ENCODE results near the gene VGF.

VGF gene

DNA sequence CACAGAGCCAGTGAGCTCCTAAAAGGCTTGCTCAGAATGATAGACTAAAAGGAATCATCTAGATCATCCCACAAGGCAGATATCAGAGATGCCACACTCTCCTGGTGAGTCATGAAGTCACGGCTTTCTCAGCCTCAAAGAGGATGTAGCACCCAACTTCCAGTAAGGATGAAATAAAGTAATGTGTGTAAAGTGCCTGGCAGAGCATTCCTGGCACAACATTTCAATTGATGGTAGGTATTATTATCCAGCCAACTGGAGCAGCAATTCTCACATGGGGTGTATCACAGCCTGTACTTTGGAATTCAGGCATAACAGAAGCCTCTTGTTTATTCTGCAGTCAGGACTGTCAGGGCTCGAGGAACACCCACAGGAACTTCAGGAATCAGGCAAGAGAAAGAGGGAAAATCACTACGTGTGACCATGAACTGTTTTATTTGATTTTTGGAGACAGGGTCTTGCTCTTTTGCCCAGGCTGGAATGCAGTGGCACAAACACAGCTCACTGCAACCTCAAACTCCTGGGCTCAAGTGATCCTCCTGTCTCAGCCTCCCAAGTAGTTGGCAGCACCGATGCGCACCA lies 20.0 kb upstream of the VGF start:
- DNase-seq (ENCODE audit: low read depth in 3 of 3): no peak

DNA sequence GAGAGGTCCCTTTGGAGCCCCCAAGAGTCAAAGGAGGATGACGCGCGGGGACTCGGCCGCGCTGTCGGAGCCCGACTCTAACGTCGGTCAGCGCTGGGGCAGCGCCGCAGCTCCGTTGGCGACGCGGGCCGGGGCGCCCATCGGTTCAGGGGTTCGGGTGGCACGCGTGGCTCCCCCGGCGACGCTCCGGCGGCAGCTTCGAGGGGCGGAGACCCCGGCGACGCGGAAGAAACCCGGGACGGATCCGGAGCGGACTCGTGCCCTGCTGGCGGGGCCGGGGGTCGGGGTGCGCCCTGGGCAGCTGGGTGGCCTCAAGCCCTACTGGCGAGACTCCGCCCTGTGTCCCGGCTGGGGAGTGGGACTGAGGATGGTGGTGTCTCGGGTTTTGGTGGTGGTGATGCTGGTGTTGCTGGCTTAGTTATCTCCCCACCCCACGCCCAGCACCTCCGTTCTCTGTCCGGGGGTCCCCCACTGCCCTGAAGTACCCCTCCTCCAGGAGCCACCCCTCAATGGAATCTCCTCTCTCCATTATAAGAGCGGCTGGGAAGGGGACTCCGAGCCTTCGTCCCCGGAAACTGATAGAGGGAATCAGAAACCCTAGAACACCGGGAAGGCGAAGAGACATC lies 14.9 kb upstream of the VGF start, which contains the start of gene NAT16:
Gene NAT16 (minus strand): TSS at position 164 of the 626 bp plus-strand sequence. CDS start 5,486 bp downstream, outside the sequence.
- DNase-seq (ENCODE audit: low read depth in 3 of 3): no peak

DNA sequence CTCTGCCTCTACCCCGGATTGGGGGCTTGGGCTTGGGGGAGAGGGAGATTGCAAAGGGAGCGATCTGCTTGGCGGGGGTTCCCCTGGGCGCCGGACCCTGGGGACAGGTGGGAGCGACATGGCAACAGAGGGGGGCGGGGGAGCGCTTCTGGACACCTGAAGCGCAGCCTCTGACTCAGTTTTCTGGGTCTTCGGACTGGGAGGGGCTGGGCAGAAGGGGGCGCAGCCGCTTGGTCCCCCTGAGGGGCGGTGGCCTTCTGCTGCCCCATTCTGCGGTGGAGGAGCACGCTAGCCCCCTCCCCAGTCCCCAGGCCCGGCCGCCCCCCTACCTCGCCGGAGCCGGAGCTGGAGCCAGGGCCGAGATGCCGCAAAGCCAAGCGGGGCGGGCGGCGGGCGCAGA lies 14.3 kb upstream of the VGF start:
- no peak for DNase-seq (ENCODE audit: low read depth in 3 of 3)

DNA sequence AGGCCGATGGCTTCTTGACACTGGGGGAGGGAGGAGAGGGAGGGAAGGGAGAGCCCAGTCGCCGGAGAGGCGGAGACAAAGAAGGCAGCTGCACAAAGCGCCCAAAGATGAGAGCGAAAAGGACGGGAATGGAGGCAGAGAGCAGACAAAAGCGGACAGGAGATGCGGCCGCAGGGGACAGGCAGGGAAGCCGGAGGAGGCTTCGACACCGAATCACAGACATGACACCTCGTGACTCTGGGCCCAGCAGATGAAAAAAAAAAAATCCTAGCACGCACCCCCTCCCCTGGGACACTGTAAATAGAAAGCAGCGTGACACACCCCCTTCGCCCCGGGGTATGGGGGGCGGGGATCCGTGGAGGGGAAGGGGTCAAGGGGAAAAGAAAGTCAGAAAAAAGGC lies 13.7 kb upstream of the VGF start:
- DNase-seq (ENCODE audit: low read depth in 3 of 3): no peak

DNA sequence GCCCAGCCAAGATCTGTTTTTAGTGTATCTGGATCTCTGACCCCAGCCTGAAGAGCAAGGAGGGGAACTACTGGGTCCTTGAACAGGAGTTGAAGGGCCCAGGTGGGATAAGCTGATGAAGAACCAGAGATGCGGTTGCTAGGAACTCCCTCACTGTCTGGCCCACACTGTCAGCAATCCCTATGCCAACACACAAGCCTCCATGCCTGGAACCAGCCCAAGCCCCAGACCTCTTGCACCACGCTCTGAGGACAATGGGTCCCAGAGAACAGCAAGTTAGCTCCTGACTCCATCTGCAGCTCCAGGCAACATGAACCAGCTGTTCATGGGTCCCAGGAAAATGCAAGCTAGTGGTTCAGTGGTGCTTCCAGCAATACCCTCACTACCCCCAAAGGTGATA lies 12.3 kb upstream of the VGF start:
- no peak for DNase-seq (ENCODE audit: low read depth in 3 of 3)

DNA sequence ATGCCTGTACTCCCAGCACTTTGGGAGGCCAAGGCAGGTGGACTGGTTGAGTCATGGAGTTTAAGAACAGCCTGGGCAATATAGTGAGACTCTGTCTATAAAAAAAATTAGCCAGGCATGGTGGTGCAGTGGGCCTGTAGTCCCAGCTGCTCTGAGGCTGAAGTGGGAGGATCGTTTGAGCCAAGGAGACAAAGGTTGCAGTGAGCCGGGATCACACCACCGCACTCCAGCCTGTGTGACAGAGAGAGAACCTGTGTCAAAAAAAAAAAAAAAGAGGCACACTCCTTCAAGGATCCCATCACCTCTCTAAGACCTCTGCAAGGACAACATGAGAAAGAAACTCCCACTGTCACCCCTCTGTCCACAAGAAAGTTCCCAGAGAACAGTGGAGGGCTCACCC lies 10.3 kb upstream of the VGF start:
- DNase-seq (ENCODE audit: low read depth in 3 of 3): no peak

DNA sequence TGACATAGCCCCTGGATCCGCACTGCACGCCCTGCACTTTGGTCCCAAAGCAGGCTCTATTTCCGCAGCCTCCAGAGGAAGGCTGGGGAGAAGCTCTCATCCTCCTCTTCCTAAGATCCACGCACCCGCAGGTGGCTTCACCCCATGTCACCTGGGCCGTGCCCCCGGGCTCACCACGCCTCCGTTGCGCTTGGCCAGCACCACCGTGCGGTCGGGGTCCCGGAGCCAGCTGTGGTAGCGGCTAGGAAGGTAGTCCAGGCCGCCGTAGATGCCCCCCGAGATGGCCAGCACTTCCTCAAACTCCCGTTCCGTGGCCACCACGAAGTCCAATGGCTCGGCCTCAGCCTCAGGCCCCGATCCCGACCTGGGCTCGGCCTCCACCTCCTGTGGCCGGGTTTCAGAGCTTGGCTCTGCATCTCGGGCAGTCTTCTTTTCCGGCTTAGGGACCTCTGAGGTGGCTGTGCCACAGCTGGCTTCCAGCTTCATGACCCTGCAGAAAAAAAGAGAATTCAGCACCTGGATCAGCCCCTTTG lies 9.0 kb upstream of the VGF start:
- DNase-seq (ENCODE audit: low read depth in 3 of 3): no peak

DNA sequence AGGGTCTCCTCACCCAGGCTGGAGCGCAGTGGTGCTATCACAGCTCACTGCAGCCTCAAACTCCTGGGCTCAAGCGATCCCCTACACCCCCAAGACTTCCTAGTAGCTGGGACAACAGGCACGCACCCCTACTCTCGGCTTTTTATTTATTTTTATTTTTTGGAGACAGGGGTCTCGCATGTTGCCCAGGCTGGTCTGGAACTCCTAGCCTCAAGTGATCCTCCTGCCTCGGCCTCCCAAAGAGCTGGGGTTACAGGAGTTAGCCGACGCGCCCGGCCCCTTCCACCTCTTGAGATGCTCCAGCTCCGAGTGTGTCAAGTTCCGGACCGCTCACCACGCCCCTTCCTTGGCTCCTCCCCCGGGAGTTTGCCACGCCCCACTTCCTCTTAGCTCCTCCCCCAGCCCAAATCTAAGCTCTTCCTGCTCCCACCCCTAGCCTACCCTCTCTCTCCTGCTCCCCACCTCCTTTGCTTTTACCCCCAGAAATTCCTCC lies 8.4 kb upstream of the VGF start:
- DNase-seq (ENCODE audit: low read depth in 3 of 3): peak in 1 of 3 experiments; percentile 67

DNA sequence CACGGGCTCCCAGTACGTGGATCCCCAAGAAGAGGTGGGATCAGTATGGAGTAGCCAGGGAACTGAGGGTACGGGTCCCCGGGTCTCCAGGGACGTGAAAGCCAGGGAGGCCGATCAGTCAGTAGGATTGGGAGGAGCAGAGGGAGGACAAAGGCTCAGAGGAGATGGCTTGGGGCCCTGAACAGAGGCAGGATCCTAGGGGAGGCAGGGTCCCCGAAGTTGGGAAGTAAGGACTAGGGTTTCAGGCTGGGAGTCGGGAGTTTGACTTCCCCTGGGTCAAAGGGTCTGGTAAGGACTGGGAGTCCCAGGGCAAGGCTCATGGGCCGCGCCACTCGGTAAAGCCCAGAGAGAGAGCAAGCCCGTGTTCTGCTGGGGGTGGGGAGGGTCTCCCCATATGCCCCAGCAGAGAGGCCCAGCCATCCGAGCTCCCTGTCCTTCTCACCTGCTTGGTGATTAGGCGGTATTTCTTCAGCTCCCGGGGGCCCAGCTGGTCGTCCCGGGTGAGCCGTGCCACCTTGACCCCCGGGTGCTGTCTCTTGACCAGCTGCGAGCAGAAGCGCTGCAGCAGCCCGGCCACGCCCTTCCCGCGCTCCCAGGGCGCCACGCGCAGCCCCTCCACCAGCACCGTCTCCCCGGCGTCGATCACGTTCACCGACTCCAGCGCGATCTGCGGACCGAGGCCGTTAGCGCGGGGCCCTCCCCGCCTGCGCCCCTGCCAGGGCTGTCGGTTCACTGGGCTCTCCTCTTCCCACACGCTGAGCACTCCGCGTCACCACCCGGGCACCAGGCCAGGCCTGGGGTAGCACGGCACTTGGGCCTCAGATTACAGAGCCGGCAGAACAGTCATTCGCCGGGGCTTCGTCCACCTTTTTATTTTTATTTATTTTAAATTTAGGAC lies 7.7 kb upstream of the VGF start:
- no peak for DNase-seq (ENCODE audit: low read depth in 3 of 3)

DNA sequence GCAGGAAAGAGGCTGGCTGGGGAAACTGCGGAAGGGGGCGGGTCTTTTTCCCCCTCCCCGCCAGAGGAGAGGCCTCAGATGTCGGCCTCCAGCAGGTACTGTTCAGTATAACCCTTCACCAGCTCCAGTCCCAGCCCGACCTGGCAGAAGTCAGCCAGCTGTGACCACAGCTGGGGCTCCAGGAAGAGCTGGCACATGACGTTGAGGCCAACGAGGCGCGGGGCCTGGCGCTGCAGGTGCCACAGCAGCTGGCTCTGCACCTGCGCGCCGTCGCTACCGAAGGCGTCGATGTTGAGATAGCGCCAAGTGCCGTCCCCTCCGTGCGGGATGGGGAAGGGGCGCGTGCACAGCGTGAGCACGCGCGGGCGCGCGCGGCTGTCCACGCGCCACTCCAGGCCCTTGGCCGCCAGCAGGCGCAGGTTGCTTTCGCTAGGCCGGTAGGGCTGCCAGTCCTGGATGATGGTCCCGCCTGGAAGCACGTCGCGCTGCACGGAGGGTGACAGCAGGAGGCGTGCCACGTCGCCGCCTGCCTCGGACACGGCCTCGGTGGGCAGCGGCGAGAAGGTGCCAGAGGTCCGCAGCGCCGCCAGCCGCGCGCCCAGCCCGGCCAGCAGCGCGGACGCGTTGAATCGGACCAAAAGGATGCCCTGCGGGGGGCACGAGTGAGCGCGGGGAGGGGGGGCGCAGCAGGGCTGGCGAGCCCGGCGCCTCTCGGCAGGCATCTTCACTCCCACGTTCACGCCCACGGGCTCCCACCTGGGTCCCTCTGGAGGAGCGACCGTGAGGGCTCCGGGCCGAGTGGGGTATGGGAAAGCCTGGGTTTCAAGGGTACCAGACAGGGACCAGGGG lies 6.9 kb upstream of the VGF start:
- DNase-seq (ENCODE audit: low read depth in 3 of 3): no peak

DNA sequence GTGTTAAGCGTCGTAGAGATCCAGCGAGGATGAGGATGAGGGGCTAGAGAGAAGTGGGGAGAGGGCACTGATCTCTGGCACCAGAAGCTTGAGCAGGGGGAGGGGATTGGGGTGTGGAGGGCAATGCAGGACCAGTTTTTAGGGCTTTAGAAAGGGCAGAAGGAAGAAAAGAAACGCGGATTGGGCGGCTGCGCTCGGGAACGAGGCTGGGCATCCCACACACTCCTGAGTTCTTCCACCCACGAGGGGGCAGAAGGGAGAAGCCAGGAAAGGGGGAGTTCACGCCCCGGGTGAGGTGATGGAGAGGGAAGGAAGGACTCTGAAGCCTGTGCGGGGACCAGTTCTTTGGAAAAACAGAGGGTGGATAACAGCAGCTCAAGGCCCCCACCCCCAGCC lies 6.1 kb upstream of the VGF start:
- DNase-seq (ENCODE audit: low read depth in 3 of 3): no peak

DNA sequence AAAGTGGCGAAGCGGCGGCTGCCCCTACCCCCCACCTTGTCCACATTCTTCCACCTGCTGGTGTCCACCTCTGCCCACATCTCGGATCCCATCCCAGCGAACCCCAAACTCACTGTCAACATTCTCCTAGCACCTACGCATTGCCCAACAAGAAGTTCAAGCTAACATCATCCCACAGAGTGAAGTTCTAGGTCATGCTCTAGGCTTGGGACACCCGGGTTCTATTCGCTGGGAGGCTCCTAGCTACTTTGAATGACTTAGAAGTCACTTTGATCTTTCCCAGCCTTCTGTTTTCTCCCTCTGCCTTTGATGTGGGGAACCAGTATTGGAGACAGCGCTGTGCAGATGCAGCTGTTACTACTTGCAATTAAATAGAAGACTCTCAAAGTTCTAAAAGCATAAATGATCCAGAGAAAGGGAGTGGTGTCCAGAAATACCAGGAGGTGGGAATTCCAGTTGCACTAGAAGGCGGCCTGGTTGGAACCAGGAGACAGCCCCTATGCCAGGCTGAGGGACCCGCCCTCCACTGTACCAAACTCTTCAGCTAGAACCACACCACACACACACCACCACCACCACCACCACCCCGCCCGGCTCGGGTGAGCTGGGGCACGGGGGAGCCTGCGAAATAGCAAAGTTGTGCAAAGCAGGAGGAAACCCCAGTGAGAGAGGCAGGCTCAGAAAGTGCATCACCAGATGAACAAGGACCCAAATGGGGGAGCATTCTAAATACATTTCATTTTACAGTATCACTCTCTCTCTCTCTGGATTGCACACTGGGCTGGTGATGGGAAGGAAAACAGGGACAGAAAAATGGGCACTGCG lies 5.5 kb upstream of the VGF start:
- DNase-seq (ENCODE audit: low read depth in 3 of 3): no peak

DNA sequence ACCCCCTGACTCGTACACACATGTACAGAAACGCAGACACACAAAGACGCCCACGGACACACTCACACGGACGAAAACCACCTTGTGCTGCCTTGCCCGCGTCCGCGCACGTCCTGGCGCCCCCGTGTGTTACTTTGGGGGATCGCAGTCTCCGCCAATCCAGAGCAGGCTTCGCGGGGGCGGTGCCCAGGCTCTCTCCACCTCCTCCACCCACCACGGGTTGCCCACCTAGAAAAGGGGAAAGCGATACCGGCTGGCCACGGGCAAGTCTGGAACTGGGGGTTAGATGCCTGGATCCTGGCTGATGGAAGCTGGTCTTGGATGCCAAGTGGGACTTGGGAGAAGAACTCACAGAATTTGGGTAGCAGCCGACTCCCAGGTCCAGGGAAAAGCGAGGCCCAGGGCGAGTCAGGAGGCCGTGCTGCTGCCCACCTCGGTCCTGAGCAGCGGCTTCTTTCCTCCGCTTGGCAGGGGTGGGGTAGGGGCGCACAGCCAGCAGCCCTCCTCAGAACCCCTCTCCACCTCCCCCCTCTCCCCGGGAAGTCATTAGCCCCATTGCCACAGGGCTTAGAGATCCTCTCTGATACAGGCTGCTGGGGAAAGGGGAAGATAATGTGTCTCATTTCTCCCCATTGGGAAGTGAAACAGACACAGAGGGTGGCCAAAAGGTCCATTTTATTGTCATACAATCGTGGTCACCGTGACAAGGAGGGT lies 4.6 kb upstream of the VGF start:
- DNase-seq (ENCODE audit: low read depth in 3 of 3): peak; percentile 56 to 82 (median 62)

DNA sequence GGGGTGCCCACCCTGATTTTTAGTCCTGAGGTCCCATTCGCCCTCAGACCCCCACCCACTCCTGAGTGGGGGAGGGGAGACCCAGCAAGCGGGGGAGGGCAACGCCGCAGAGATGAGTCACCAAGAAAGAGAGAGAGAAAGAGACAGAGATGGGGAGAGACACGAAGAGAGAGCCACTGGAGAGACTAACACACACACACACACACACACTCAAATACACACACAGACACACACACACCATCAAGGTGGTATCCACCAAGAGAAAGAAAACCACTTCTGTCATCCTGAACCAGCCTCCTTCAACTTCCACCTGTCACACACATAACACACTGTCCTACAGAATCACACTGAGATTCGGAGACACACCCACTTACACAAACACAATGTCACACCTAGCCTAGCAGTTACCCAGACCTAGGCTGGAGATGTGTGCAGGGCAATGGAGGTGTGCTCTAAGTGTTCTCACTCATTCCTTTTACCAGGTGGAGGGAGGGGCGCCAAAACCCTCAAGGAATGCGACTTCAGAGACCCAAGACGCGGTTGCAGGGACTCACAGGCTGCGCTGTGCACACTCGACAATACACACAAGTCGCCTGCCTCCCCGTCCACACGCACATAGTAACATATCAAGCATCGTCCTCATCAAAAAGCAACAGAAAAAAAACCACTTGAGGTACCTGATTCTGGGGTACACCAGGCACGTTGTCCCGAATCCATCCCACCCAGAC lies 3.9 kb upstream of the VGF start:
- DNase-seq (ENCODE audit: low read depth in 3 of 3): no peak

DNA sequence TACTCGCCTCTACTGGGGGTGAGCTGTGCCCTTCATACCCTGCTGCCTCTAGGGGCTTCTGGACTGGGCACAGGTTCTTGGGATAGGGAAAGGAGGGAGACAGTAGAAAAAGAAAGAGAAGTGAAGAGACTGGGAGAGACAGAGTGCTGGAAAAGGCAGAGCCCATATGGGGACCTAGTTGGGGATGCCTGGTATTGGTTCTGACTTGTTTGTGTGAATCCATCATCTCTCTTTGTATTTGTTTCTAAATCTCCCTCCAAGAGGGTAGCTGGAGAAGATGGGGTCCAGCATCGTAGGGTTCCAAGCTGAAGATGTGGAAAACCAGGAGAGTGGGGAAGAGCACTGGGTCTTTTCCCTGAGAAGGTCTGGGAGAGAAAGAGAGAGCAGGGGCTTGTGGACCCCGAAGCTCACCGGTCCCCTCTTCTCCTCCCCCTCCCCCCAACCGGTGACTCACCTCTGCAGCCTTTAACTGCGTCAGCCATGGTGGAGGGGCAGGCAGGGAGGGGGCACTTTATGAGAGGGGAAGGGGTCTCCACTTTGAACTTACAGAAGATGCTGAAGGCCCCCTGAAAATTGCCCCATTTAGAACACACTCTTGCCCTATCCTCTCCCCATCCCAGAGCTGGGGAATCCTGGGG lies 3.2 kb upstream of the VGF start:
- DNase-seq (ENCODE audit: low read depth in 3 of 3): no peak

DNA sequence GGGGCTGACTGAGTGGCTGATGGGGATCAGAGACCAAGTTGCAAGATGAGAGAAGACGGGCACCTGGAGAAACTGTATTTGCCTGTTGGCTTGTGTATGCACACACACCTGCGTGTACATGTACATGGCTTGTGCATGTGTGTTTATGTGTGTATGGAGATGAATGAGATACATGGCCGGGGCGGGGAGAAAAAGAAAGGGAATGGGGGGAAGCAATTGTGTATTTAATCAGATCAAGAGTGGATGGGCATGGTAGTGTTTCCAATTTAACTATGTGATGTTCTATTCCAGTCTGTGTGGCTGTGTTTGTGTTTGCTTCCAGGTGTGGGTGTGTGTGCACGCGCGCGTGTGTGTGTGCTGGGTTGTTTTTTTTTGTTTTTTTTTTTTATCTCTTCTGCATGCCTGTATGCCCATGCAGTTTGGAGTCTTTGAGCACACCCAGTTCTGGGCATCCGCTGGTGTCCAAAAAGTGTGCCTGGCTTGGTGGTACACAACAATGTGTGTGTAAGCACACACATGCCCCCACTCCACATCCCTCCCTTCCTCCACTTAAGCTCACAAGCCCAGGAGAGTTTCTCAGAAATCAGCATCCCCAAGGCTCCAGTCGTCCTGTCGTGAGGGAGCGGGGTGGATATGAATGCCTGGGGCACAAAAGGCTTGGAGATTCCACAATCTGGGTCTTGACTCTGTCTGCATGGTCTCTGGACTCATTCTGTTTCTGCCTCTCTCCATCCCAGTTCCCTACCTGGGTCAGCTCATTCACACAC lies 2.5 kb upstream of the VGF start:
- no peak for DNase-seq (ENCODE audit: low read depth in 3 of 3)

DNA sequence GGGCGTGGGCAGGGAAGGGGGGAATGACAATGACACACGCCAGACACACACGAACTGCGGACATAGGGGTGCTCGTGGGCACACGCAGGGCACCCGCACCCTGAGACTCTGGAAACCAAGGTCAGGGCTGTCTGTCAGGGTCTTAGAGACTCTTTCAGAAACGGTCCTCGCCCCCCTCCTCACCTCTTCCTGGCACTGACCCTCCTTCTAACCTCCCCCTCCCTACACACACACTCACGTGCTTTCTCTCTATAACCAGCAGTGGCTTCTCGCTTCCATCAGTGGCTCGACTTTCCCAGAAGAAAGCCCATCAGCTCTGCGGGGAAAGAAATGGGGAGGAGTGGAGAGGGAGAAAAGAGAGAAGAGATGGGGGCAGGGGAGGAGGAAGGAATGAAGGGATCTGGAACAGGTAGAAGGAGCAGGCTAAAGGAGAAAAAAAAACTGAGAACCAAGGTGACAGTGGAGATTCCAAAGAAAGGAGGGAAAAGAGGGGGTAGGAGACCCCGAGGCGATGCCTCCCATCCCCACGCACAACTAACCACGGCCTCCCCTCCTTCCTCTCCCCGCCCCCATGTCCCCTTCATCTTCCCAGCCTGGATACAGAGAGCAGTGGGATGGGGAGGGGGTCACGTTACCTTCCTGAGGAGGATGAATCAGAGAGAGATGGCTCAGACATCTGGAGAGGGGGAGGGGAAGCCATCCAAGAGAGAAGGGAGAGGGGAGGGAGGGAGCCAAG lies 1.7 kb upstream of the VGF start:
- no peak for DNase-seq (ENCODE audit: low read depth in 3 of 3)

DNA sequence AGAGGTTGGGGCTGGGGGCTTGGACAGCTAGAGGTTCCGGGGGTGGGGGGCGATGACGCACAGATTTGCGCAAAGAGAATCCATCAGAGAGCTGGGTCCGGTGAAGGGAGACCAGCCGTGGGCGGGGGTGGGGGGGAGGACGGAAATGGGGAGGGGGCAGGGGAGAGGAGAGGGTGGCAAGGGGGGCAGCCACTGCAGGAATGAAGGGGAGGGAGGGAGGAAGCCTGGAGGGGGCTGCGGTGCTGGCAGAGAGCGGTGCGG lies 1.2 kb upstream of the VGF start:
- DNase-seq (ENCODE audit: low read depth in 3 of 3): no peak
